H1 (cell line): Measurements from ENCODE around the gene NUB1. TPM values are rescaled to one million over a fixed set of nuclear protein-coding genes. Genes with fewer than 3 reads are reported as not detected.

Experiments
- ASH2L ChIP-seq: fragments of 200-600, 300-600 bp; sonication (generic); IDR thresholded peaks from one replicate; pipeline ENCODE4 v1.7.1; 2017; ENCODE audit warnings: low read length
- CBX8 ChIP-seq: fragments of 300-800, 300-1000 bp; sonication (generic); IDR thresholded peaks from 2 replicates; pipeline ENCODE4 v1.7.1; 2016; ENCODE audit warnings: low read depth, low read length, borderline replicate concordance
- CHD1 ChIP-seq: IDR thresholded peaks from 2 replicates; pipeline ENCODE4 v1.6.1; 2012; ENCODE audit warnings: low read depth, low read length, improper control_type of control experiment
- CTBP2 ChIP-seq: IDR thresholded peaks from 2 replicates; pipeline ENCODE4 v1.7.0; 2011; ENCODE audit warnings: borderline replicate concordance, mild to moderate bottlenecking, moderate library complexity, mixed read lengths, low read length; ENCODE audit not compliant: insufficient read depth, insufficient read length
- EZH2 ChIP-seq: fragments of 200-600 bp; sonication (generic); IDR thresholded peaks from 2 replicates; pipeline ENCODE4 v1.7.1; 2012; ENCODE audit warnings: low read depth, mild to moderate bottlenecking, moderate library complexity, low read length, inconsistent platforms; ENCODE audit not compliant: severe bottlenecking
- KDM5A ChIP-seq: fragments of 200-600 bp; IDR thresholded peaks from 2 replicates; pipeline ENCODE4 v1.7.1; 2012; ENCODE audit warnings: mild to moderate bottlenecking, low read length, inconsistent platforms, mixed read lengths
- MAX ChIP-seq: IDR thresholded peaks from 2 replicates; pipeline ENCODE4 v1.6.1; 2012; ENCODE audit warnings: inconsistent platforms
- PHF8 ChIP-seq: fragments of 200-600 bp; sonication (generic); conservative IDR thresholded peaks from 2 replicates; pipeline ENCODE4 v1.7.1; 2012; ENCODE audit warnings: low read depth, mild to moderate bottlenecking, inconsistent platforms, low read length, moderate library complexity
- POLR2A ChIP-seq, 2 experiments: IDR thresholded peaks; 1 replicate in 1 of 2; 2 replicates in 1 of 2; pipeline ENCODE4 v1.6.1; 2011; ENCODE audit warnings: low read depth in 2 of 2, low read length in 2 of 2, mild to moderate bottlenecking in 2 of 2; ENCODE audit errors: control extremely low read depth in 1 of 2
- SP2 ChIP-seq: IDR thresholded peaks from 2 replicates; pipeline ENCODE4 v1.6.1; 2012; ENCODE audit warnings: mild to moderate bottlenecking, low read length, inconsistent platforms
- TAF1 ChIP-seq: IDR thresholded peaks from 2 replicates; pipeline ENCODE4 v1.6.1; 2011; ENCODE audit warnings: mild to moderate bottlenecking, low read depth, low read length
- YY1 ChIP-seq: IDR thresholded peaks from 2 replicates; pipeline ENCODE4 v1.6.1; 2011; ENCODE audit warnings: low read depth, mild to moderate bottlenecking, low read length
- polyA plus RNA-seq, 7 experiments: library from polyadenylated mRNA; depleted of rRNA in 3 of 7; stranded (reverse) in 5 of 7; unstranded in 2 of 7; fragments of >200 nt in 5 of 7; fragments of 200-250 nt in 2 of 7; gene quantifications; 1 replicate in 5 of 7; 2 replicates in 1 of 7; 4 replicates in 1 of 7; pipeline versions ENCODE4 v1.2.1 to v1.2.3, GENCODE V29; 2011 to 2013; ENCODE audit warnings: missing spikeins in 2 of 7, mixed read lengths in 2 of 7
- total RNA-seq: library from RNA; stranded (reverse); fragmentation: NEBNext Ultra II Directional; extraction: Animal tissue kit (Norgen Biotek cat#: 25700); gene quantifications from 2 replicates; pipeline ENCODE4 v1.2.1, GENCODE V29; 2021

NUB1 gene
- total and polyA plus RNA-seq, 2 of the 8 experiments (the other 6 are each of a cell fraction or from before 2014, with no cell fraction given), result 22.1 to 43.5 TPM

DNA sequence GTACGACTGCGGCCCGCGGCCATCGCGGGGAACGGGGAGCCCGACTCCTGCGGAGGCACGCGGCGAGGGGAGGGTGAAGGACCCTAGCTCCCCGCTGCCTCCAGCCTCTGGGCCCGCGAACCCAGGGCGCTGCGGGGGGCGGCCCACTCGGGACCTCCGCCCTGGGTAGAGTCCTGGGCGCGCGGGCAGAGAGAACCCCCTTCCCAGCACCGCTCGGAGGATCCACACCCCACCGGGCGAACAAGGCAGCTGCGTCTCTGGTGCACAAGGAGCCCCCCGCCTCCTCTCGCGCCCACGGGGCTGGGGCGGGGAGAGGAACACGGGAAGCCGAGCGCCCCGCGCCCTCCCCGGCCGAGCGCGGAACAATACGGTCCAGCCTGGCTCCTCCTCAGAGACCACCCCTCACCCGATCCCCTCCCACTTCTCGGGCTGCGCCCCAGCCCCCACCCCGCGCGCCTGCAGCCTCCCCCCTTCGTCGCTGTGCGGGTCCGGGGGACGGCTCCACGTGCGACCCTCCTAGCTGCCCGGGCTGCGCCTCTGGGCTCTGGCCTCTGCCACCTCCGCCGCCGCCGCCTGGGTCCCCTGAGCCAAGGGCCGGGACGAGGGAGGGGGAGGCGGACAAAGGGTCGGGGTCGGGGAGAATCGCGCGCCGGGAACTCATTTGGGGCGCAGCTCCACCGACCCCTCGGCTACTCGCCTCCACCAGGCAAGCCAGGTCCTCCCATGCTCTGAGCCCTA lies 68.2 kb downstream of the NUB1 start, which contains the start of gene WDR86 (continued):
- TF ChIP-seq CTBP2 (no peak), MAX (peak; percentile 42; the same call in 1 of the 2 replicates), CBX8 (no peak), POLR2A (IDR thresholded peaks at IDR 0.05; ENCODE audit: control extremely low read depth in 1 of 2, low read depth in 2 of 2, low read length in 2 of 2) (0 out of 3 replicates have a peak, but pooled peaks of 1 of the 2 experiments have one; percentile 26), YY1 (peak; percentile 47; the same call in 1 of the 2 replicates), KDM5A (no peak), EZH2 (no peak), CHD1 (no peak), PHF8 (peak; percentile 20; the same call in 1 of the 2 replicates), ASH2L (peak; percentile 3), TAF1 (0 out of 2 replicates have a peak, but pooled peaks have one; percentile 13), SP2 (no peak)
